ENCODE measurements around the gene CFAP65. TPM values are rescaled to one million over a fixed set of nuclear protein-coding genes. Genes with fewer than 3 reads are reported as not detected.

CFAP65 gene
- polyA plus RNA-seq, 3 donors: not detected

- H3K4me3 Mint-ChIP-seq: peak overlapping the region in 1 of 2 donors; percentile 73
- H3K27ac Mint-ChIP-seq: peak overlapping the region in 1 of 7 donors; percentile 68
- TF ChIP-seq, protein P1, sequence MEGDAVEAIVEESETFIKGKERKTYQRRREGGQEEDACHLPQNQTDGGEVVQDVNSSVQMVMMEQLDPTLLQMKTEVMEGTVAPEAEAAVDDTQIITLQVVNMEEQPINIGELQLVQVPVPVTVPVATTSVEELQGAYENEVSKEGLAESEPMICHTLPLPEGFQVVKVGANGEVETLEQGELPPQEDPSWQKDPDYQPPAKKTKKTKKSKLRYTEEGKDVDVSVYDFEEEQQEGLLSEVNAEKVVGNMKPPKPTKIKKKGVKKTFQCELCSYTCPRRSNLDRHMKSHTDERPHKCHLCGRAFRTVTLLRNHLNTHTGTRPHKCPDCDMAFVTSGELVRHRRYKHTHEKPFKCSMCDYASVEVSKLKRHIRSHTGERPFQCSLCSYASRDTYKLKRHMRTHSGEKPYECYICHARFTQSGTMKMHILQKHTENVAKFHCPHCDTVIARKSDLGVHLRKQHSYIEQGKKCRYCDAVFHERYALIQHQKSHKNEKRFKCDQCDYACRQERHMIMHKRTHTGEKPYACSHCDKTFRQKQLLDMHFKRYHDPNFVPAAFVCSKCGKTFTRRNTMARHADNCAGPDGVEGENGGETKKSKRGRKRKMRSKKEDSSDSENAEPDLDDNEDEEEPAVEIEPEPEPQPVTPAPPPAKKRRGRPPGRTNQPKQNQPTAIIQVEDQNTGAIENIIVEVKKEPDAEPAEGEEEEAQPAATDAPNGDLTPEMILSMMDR (IDR thresholded peaks at IDR 0.05): no peak
- H3K36me3 Mint-ChIP-seq: peaks cover 0 to 4% of the 10 kb centered on the region in 2 donors
- Histone ChIP-seq H3K4me3 (replicated peaks in 1 of 3; ENCODE audit: low read depth in 2 of 3, low read length in 3 of 3) (no peak overlapping the region), H3K27me3 (ENCODE audit: control insufficient read depth in 2 of 2, insufficient read depth in 2 of 2, low read length in 2 of 2) (peaks cover 71 to 94% of the 10 kb centered on the region in 2 donors), H3K4me2 (replicated peaks; ENCODE audit: extremely low read depth, low read length, poor library complexity, severe bottlenecking) (no peak overlapping the region), H2AFZ (ENCODE audit: insufficient read depth, low read depth, low read length, poor library complexity, severe bottlenecking) (no peak overlapping the region), H3K79me2 (ENCODE audit: insufficient read depth, low read length) (no peaks in the 10 kb centered on the region), H3K4me1 (ENCODE audit: control insufficient read depth in 1 of 2, insufficient read depth in 2 of 2, low read length in 2 of 2) (peaks cover 0 to 10% of the 10 kb centered on the region in 2 donors), H3K27ac (ENCODE audit: low read depth in 1 of 2, low read length in 2 of 2) (no peak overlapping the region), H3K9me3 (replicated peaks in 1 of 2; ENCODE audit: control insufficient read depth in 1 of 2, insufficient read depth in 1 of 2, low read length in 2 of 2) (peaks cover 2 to 46% of the 10 kb centered on the region in 2 donors), H3K9ac (ENCODE audit: insufficient read depth, low read length, poor library complexity, severe bottlenecking) (no peak overlapping the region), H3K36me3 (replicated peaks in 1 of 2; ENCODE audit: control insufficient read depth in 1 of 2, insufficient read depth in 2 of 2, low read length in 2 of 2) (no peaks in the 10 kb centered on the region), H4K20me1 (ENCODE audit: insufficient read depth, low read length) (no peaks in the 10 kb centered on the region)
- no peak for DNase-seq
- WGBS (ENCODE audit: insufficient coverage): 3% methylated on average over 3 of the region's 4 CpGs
- peaks cover 11% of the 10 kb centered on the region for H3K4me1 Mint-ChIP-seq
- peaks cover 2 to 36% (median 22%) of the 10 kb centered on the region in 7 donors for H3K9me3 Mint-ChIP-seq
- intact Hi-C loops (cut with micrococcal nuclease): no loop called here
- peaks cover 82 to 92% (median 84%) of the 10 kb centered on the region in 3 donors for H3K27me3 Mint-ChIP-seq (ENCODE audit: low read depth in 3 of 3)
Measured at GRCh38 chr2:218961229-218961628, 80.1 kb downstream of the CFAP65 start.

DNA sequence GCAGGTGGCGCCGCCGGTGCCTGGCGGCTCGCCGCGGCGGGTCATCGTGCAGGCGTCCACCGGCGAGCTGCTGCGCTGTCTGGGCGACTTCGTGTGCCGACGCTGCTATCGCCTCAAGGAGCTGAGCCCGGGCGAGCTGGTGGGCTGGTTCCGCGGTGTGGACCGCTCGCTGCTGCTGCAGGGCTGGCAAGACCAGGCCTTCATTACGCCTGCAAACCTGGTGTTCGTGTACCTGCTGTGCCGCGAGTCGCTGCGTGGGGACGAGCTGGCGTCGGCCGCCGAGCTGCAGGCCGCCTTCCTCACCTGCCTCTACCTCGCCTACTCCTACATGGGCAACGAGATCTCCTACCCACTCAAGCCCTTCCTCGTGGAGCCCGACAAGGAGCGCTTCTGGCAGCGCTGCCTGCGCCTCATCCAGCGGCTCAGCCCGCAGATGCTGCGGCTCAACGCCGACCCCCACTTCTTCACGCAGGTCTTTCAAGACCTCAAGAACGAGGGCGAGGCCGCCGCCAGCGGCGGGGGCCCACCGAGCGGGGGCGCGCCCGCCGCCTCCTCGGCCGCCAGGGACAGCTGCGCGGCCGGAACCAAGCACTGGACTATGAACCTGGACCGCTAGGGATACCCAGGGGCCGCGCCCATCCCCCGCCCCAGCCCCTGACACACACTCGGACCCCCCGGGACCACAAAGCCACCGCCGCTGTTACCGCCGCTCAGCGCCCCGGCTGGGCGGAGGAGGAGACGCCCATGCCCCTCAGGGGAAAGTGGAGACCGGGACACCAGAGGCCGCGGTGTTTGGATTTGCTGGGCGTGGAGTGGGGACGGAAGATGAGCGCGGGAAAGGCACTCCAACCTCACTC lies 80.8 kb downstream of the CFAP65 start:
- TF ChIP-seq, protein P1 (IDR thresholded peaks at IDR 0.05): no peak
- no peak overlapping the region for H3K9ac ChIP-seq (ENCODE audit: insufficient read depth, low read length, poor library complexity, severe bottlenecking)
- H3K4me2 ChIP-seq (replicated peaks; ENCODE audit: extremely low read depth, low read length, poor library complexity, severe bottlenecking): no peak overlapping the region
- intact Hi-C loops (cut with micrococcal nuclease): no loop called here
- 5% methylated on average over 69 of the region's 87 CpGs for WGBS (ENCODE audit: insufficient coverage)
- DNase-seq: no peak
- no peaks in the 10 kb centered on the region for H3K79me2 ChIP-seq (ENCODE audit: insufficient read depth, low read length)
- peaks cover 0 to 10% of the 10 kb centered on the region in 2 donors for H3K4me1 ChIP-seq (ENCODE audit: control insufficient read depth in 1 of 2, insufficient read depth in 2 of 2, low read length in 2 of 2)
- H3K27ac Mint-ChIP-seq: peak overlapping the region in 1 of 7 donors; percentile 68
- peaks cover 81 to 93% (median 82%) of the 10 kb centered on the region in 3 donors for H3K27me3 Mint-ChIP-seq (ENCODE audit: low read depth in 3 of 3)
- peaks cover 11% of the 10 kb centered on the region for H3K4me1 Mint-ChIP-seq
- H2AFZ ChIP-seq (ENCODE audit: insufficient read depth, low read depth, low read length, poor library complexity, severe bottlenecking): no peak overlapping the region
- H4K20me1 ChIP-seq (ENCODE audit: insufficient read depth, low read length): no peaks in the 10 kb centered on the region
- no peak overlapping the region for H3K4me3 ChIP-seq (replicated peaks in 1 of 3; ENCODE audit: low read depth in 2 of 3, low read length in 3 of 3)
- peaks cover 2 to 36% (median 22%) of the 10 kb centered on the region in 7 donors for H3K9me3 Mint-ChIP-seq
- no peak overlapping the region for H3K27ac ChIP-seq (ENCODE audit: low read depth in 1 of 2, low read length in 2 of 2)
- H3K36me3 ChIP-seq (replicated peaks in 1 of 2; ENCODE audit: control insufficient read depth in 1 of 2, insufficient read depth in 2 of 2, low read length in 2 of 2): no peaks in the 10 kb centered on the region
- peak overlapping the region; percentile 39 to 79 for H3K4me3 Mint-ChIP-seq
- peaks cover 2 to 46% of the 10 kb centered on the region in 2 donors for H3K9me3 ChIP-seq (replicated peaks in 1 of 2; ENCODE audit: control insufficient read depth in 1 of 2, insufficient read depth in 1 of 2, low read length in 2 of 2)
- peaks cover 73 to 96% of the 10 kb centered on the region in 2 donors for H3K27me3 ChIP-seq (ENCODE audit: control insufficient read depth in 2 of 2, insufficient read depth in 2 of 2, low read length in 2 of 2)
- peaks cover 0 to 4% of the 10 kb centered on the region in 2 donors for H3K36me3 Mint-ChIP-seq
